Suppressor macrophage treated with lipopolysaccharide for 4 hours (primary cell): ENCODE measurements around the gene ASCL2.
A peak's percentile ranks its signal among the peaks of the same experiment; 100 is the strongest.
"Not testable (repeated sequence)": the region's sequence is repeated elsewhere in the genome, so short reads cannot be mapped to it uniquely, and the experiment has no call there.

ENCODE experiments used
- DNase-seq: peaks from one replicate; pipeline ENCODE4 v3.0.0-alpha.2; 2020

The ASCL2 gene

GRCh38 chr11:2296913-2297622 lies 26.7 kb upstream of the ASCL2 start:
- no peak for DNase-seq

- DNase-seq, result no peak
These were observed 25.9 kb upstream of the ASCL2 start for GRCh38 chr11:2295971-2296912.

DNA sequence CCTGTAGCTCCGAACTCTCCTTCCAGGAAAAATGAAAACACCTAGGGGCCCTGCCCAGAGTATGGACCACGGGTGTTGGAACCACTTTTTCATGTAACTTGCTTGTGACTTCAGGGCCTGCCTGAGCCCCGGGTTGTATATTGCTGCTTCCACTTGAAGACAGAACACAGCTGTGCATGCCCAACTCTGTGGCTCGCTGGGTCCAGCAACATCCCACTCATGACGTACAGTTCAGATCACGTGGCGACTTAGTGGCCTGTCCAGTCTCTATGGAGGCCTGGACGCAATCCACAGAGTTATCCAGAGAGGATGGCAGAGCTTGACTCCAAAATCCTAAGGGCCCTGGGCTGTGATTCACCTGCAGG lies 24.5 kb upstream of the ASCL2 start:
- no peak for DNase-seq

DNA sequence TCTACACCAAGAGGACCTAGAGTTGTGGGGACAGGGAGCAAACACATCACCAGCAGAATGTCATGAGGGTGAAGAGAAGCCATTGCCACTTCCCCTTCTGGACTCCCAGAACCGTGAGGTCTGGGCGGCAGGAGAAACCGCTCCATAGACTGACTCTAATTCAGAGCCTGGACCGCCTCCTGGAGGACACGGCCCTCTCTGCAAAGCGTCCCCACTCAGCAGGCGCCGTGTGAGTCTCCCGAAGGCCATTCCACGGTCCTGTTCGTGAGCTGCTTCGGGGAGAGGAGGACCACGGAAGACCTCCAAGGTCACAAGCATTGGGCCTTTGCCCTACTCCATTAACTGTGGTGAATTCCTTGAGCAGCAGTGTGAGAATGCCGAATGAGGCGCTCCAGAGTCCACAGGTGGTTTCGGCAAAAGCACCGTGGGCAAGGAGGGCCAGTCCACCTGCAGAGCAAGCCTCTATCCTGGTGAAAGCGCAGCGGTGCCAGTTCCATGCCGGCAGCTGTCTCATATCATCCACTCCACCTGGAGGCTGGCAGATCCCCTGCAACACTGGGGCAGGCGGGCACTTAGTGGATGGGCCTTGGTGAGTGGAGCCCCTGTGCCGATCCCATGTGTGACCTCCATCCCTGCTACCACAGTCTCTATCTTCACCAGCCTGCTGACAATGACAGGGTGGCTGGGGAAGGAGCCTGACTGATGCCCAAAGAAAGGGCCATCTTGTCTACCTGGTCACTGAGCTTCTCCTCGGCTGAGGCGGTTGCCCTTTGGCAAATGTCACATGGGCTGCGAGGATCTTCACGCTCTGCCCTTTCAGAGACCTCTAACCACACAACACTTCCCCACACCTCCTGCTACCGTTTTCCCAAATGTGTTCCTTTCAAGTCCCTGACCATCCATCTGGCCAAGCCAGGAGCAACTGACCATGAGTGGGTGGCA lies 23.9 kb upstream of the ASCL2 start:
- peak; percentile 75 for DNase-seq

DNA sequence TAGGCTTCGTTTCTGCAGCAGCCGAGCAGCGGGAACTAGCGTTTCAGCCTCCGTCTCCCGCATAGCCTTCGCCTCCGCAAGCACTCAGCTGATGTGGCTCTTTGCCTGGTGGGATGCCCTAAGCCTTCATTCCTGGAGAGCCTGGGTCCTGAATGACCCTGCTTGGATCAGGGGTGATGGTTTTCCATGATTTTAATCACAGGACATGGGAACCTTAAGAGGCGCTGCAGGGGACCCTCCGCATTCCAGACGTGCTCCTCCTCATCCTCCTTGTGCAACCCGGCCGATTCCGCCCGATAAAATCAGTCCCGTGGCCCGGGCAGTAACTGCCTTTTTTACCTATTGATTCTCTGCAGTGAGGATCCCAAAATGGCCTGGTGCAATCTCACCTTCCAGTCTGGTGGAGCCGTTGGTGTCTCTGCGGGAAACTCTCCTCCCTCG lies 23.2 kb upstream of the ASCL2 start:
- DNase-seq, result no peak

GRCh38 chr11:2290351-2290841 lies 20.0 kb upstream of the ASCL2 start:
- no peak for DNase-seq

DNA sequence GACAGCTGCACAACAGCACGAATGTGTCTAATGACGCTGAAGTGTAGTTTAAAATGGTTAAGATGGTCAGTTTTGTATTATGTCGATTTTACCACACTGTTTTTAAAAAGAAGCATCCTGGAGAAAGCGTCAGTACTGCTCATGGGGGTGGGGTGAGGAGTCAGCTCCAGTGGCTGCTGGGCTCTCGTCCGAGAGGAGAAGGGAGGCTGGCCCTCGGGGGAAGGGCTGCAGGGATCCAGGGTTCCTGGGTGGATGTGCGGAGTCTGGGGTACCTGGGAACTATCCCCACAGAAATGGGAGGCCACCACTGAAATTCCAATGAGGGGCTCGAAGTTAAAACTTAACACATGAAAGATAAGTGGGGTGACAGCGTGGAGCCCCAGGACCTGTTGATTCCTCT lies 19.5 kb upstream of the ASCL2 start:
- no peak for DNase-seq

GRCh38 chr11:2289350-2289749 lies 19.0 kb upstream of the ASCL2 start:
- no peak for DNase-seq

DNA sequence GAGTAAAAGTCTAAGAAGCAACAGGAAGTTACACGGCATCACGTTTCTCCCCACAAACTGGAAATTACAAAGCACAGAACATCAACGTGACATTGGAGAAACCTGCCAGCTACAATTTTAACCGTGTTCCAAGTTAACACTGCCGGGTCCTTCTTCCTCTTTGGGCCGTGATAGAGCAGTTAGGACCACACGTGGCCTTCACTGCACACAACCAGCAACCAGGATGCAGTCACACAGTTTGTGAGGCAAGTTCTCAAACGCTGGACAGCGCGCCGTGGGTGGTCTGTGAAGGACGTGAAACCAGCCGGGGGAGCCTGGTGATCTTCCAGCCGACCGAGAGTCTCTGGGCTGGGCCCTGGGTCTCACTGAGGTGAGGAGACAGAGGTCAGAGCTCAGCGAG lies 16.7 kb upstream of the ASCL2 start:
- peak; percentile 23 for DNase-seq

DNA sequence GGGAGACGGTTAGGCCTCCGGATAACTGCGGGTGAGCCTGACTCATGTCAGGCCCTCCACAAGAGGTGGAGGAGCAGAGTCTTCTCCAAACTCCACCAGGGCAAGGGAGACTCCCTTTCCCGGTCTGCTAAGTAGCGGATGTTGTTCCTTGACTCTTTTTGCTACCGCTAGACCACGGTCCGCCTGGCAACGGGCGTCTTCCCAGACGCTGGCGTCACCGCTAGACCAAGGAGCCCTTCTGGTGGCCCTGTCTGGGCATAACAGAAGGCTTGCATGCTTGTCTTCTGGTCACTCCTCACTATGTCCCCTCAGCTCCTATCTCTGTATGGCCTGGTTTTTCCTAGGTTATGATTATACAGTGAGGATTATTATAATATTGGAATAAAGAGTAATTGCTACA lies 16.0 kb upstream of the ASCL2 start:
- DNase-seq, result not testable (repeated sequence)

DNA sequence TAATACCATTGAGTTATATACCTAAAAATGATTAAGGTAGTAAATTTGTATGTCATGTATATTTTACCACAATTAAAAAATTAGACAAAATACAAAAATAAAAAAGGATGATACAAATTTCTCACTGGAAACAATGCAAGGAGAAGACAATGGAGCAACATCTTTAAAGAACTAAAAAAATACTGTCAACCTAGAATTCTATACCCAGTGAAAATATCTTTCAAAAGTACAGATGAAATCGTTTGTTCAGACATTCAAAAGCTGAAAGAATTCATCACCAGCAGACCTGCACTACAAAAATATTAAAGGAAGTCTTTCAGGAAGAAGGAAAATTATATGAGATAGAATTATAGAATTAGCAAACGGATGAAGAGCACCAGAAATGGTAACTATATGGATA lies 9.8 kb upstream of the ASCL2 start:
- DNase-seq, result no peak

GRCh38 chr11:2277933-2278523 lies 7.6 kb upstream of the ASCL2 start:
- no peak for DNase-seq

DNA sequence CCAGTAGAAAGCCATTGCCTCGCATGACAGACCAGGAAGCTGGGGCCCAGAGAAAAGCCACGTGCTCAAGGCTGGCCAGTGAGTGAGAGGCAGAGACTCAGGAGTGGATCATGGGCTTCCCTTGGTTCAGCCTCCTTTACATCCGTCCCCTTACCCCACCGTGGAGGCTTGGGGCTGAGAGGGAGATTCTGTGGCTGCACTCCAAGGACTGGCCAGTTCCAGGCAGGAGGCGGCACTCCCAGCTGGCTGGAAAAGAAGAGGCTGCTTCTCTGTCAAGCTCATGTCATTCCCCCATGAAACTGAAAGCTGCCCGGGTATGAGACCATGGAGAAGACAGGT lies 6.6 kb upstream of the ASCL2 start:
- DNase-seq, result peak; percentile 29

DNA sequence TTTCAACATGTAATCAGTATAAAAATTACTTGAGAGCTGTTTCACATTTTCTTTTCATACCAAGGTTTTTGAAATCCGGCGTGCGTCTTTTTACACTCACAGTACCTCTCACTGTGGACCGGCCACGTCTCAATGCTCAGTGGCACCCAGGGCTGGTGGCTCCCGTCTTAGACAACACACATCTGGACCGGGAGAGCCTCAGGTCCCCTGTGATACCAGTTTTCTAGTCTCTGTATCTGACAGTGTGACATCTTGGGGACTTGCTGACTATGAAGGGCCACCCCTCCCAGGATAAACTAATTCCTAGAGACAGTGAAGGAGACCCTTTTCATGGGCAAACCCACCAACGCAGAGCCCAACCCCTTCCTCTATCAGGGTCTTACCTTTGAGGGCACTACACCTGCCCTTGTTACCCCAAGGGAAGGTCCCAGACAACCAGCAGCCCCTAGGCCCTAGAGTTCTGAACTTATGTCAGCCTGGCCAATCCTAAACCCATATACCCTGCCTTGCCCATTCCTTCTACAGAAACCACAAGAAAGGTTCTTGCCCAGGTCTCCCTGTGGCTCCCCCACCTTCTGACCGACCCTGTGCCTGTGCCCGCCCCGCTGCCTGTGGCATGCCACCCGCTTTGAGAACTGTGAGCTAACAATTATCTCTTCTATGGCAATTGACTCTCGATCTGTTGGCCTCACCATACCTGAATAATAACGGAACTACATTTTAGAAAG lies 6.1 kb upstream of the ASCL2 start:
- no peak for DNase-seq

DNA sequence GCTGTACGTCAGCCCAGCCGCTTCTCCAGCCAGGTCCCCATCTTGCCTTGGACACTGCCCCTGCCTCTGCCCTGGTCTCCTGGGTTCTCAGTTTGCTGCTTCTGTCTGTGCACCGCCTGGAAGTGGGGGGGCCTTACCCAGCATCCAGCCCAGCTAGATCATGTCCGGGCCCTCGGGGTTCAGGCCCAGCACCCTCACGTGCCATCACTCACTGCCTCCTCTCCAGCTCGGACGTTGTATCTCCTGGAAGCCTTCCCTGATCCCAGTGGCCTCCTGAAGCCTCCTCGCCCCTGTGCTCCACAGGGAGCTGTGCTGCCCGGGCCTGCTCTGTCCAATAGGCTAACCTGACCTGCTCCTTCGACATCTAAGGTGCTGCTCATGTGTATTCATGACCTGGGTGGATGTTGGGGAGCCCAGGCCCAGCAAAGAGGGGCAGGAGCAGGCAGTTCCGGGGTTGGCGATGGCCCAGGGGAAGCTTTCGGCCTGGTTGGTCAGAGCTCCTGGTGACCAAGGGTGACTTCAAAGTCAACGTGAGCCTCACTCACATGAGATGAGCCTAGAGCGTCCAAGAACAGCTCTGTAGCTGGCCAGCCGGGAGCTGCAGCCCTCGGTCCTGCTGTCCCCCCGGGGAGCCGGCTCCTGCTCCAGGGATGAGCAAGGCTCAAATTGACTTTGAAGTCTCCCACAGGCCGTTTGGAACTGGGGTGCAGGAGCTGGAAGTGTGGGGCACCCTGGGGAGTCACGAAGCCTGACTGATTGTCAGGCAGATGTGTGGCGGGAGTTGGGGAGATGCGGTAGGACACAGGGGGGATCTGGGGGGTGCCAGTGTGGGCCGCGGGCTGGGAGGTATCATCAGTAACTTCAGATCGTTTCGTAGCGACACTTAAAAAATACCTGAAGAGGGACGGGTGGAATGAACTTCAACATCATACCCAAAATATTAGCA lies 5.2 kb upstream of the ASCL2 start:
- no peak for DNase-seq

DNA sequence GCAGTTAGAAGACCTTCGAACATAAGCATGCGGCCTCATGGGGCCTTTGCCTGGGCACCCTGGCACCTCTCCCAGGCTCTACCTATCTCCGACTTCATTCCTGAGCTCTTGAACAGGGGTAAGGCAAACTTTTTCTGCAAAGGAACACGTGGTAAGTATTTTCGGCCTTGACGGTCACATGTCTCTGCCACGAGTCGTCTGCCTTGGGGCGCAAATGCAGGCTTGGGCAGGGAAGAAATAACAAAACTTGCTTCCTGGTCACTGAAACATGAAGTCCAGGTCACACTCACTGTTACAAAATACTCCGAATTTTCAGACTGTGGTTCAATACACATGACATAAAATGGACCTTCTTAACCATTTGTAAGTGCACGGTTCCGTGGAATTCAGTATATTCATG lies 3.4 kb upstream of the ASCL2 start:
- DNase-seq, result no peak

DNA sequence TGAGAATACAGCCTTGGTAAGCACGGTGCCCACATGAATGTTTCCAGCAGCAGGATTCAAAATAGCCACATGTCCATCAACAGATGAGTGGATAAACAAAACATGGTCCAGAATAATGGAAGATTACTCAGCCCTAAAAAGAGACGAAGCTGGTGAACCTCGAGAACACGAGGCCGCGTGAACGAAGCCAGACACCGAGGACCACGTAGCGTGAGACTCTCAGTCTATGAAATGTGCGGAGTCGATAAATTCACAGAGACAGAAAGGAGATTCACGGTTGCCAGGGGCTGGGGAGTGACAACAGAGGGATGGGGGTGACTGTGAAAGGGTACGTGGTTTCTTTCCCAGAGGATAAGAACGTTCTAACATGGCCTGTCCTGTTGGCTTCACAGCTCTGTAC lies 2.9 kb upstream of the ASCL2 start:
- no peak for DNase-seq

GRCh38 chr11:2272946-2273280 lies 2.5 kb upstream of the ASCL2 start:
- DNase-seq, result no peak

DNA sequence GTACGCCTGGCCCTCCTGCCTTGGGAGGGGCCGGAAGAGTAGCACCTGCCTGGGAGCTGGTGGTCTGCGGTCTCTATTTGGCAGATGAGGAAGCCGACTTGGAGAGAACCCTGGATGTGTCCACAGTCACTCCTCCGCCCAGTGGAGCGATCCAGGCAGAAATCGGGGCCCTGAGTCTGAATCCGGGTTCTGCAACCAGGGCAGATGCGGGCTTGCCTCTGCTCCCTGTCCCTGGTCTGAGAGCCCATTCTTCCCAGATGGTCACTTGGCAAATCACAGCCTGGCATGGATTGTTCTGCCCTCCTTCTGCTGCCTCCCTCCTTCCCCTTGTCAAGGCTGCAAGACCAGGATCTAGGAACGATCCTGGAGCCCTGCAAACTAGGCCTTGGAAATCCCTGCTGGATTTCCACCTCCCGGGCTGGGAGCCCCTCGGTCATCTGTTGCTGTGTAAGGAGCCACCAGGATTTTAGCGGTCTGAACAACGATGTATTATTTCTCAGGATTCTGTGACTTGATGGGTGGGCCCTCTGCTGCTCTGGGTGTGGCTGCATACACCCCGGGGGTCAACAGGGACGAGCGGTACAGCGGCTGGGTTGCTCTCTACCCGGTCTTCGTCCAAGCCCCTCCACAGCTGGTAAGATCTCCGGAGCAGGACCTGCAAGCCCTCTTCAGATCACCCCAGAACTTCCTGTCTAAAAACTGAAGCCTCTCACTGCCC lies 2.0 kb upstream of the ASCL2 start:
- no peak for DNase-seq
